SH-SY5Y (cell line): ENCODE measurements around the gene NKX1-2.

Source experiments
- GATA2 ChIP-seq: IDR thresholded peaks from 2 replicates; pipeline ENCODE4 v1.6.1; 2011; ENCODE audit warnings: mild to moderate bottlenecking, low read depth, low read length
- GATA3 ChIP-seq: IDR thresholded peaks from 2 replicates; pipeline ENCODE4 v1.6.1; 2011; ENCODE audit warnings: low read depth, mild to moderate bottlenecking, low read length, moderate library complexity

GRCh38 chr10:124465777-124466488 is 16.1 kb upstream of the NKX1-2 start:
- TF ChIP-seq GATA3 (no peak), GATA2 (no peak)
